HG03565 (cell line): Measurements from ENCODE around the gene CRHR1.
"Not testable (repeated sequence)": the region's sequence is repeated elsewhere in the genome, so short reads cannot be mapped to it uniquely, and the experiment has no call there.

Experiments used
- ATAC-seq: cut with Tn5 transposase; IDR thresholded peaks from one replicate; pipeline ENCODE4 v1.9.1; 2021; ENCODE audit warnings: mild to moderate bottlenecking, moderate library complexity; ENCODE audit not compliant: unreplicated experiment

CRHR1 gene

GRCh38 chr17:45857977-45858708 is 74.0 kb downstream of the CRHR1 start:
- no peak for ATAC-seq

- no peak for ATAC-seq
Measured at GRCh38 chr17:45861165-45861564, 77.0 kb downstream of the CRHR1 start.

- ATAC-seq: not testable (repeated sequence)
Measured at GRCh38 chr17:45862127-45862526, 78.0 kb downstream of the CRHR1 start.

GRCh38 chr17:45863857-45864654 is 79.9 kb downstream of the CRHR1 start:
- no peak for ATAC-seq

GRCh38 chr17:45867171-45867570 is 83.1 kb downstream of the CRHR1 start:
- ATAC-seq: no peak

- no peak for ATAC-seq
Measured at GRCh38 chr17:45867702-45868101, 83.6 kb downstream of the CRHR1 start.

GRCh38 chr17:45868276-45868675 is 84.2 kb downstream of the CRHR1 start:
- no peak for ATAC-seq

GRCh38 chr17:45869676-45870341 is 85.7 kb downstream of the CRHR1 start:
- ATAC-seq: no peak

- no peak for ATAC-seq
Measured at GRCh38 chr17:45870342-45870974, 86.3 kb downstream of the CRHR1 start.

GRCh38 chr17:45871718-45872117 is 87.6 kb downstream of the CRHR1 start:
- no peak for ATAC-seq

GRCh38 chr17:45873728-45874127 is 89.6 kb downstream of the CRHR1 start:
- ATAC-seq: no peak

GRCh38 chr17:45874151-45874550 is 90.0 kb downstream of the CRHR1 start:
- ATAC-seq: no peak

- no peak for ATAC-seq
Measured at GRCh38 chr17:45876539-45876938, 92.4 kb downstream of the CRHR1 start.

- no peak for ATAC-seq
Measured at GRCh38 chr17:45877467-45877866, 93.3 kb downstream of the CRHR1 start.

GRCh38 chr17:45883063-45883462 is 98.9 kb downstream of the CRHR1 start:
- no peak for ATAC-seq
